Neuronal stem cell (in vitro differentiated cells): ENCODE data around the gene CUX1.
A peak's percentile ranks its signal among the peaks of the same experiment; 100 is the strongest.

Experiments used
- DNase-seq: peaks from one replicate; pipeline ENCODE4 v3.0.0-alpha.2; 2013; ENCODE audit warnings: low spot score
- H2AFZ ChIP-seq: one replicate; pipeline ENCODE4 v1.6.1; 2013; ENCODE audit warnings: mild to moderate bottlenecking, low read length, inconsistent platforms
- H2AK5ac ChIP-seq: 2 replicates; pipeline ENCODE4 v1.6.1; 2013; ENCODE audit warnings: low read depth, mild to moderate bottlenecking, inconsistent platforms, low read length, moderate library complexity, mixed read lengths
- H2BK120ac ChIP-seq: 2 replicates; pipeline ENCODE4 v1.6.1; 2013; ENCODE audit warnings: low read depth, mild to moderate bottlenecking, inconsistent platforms, low read length, moderate library complexity, mixed read lengths
- H2BK12ac ChIP-seq: one replicate; pipeline ENCODE4 v1.6.1; 2013; ENCODE audit warnings: low read length, inconsistent platforms
- H2BK15ac ChIP-seq: 2 replicates; pipeline ENCODE4 v1.6.1; 2013; ENCODE audit warnings: mild to moderate bottlenecking, low read length, inconsistent platforms, mixed read lengths
- H2BK5ac ChIP-seq: one replicate; pipeline ENCODE4 v1.6.1; 2013; ENCODE audit warnings: inconsistent platforms, mild to moderate bottlenecking, low read length, moderate library complexity
- H3K14ac ChIP-seq: one replicate; pipeline ENCODE4 v1.6.1; 2013; ENCODE audit warnings: low read length, inconsistent platforms
- H3K18ac ChIP-seq: 2 replicates; pipeline ENCODE4 v1.6.1; 2013; ENCODE audit warnings: low read length, inconsistent platforms
- H3K23ac ChIP-seq: 2 replicates; pipeline ENCODE4 v1.6.1; 2013; ENCODE audit warnings: low read depth, mild to moderate bottlenecking, mixed read lengths, low read length, inconsistent platforms; ENCODE audit not compliant: poor library complexity
- H3K27ac ChIP-seq: replicated peaks from 3 replicates; pipeline ENCODE4 v1.5.1; 2013; ENCODE audit warnings: low read length, inconsistent platforms
- H3K27me3 ChIP-seq, 3 experiments: 2 replicates each; pipeline ENCODE4 v1.6.1; 2013; ENCODE audit warnings: low read length in 3 of 3, mild to moderate bottlenecking in 2 of 3, inconsistent platforms in 1 of 3, low read depth in 1 of 3, mixed read lengths in 1 of 3, moderate library complexity in 1 of 3; ENCODE audit not compliant: control insufficient read depth in 3 of 3, insufficient read depth in 3 of 3
- H3K36me3 ChIP-seq, 2 donors: replicated peaks in 1 of 2; 2 replicates each; pipeline ENCODE4 v1.6.1; 2013; ENCODE audit warnings: low read length in 2 of 2; ENCODE audit not compliant: control insufficient read depth in 2 of 2, insufficient read depth in 2 of 2
- H3K4ac ChIP-seq: 2 replicates; pipeline ENCODE4 v1.6.1; 2013; ENCODE audit warnings: inconsistent platforms, mild to moderate bottlenecking, low read length, moderate library complexity
- H3K4me1 ChIP-seq, 2 donors: 1 replicate in 1 of 2; 2 replicates in 1 of 2; pipeline ENCODE4 v1.6.1; 2013; ENCODE audit warnings: low read length in 2 of 2, low read depth in 1 of 2; ENCODE audit not compliant: control insufficient read depth in 2 of 2, insufficient read depth in 1 of 2
- H3K4me2 ChIP-seq: one replicate; pipeline ENCODE4 v1.6.1; 2013; ENCODE audit warnings: mild to moderate bottlenecking, low read length, inconsistent platforms; ENCODE audit not compliant: insufficient read depth, poor library complexity, severe bottlenecking
- H3K4me3 ChIP-seq, 2 donors: 2 replicates each; pipeline ENCODE4 v1.5.1; 2013; ENCODE audit warnings: low read length in 2 of 2, mild to moderate bottlenecking in 2 of 2, inconsistent platforms in 1 of 2, moderate library complexity in 1 of 2
- H3K79me1 ChIP-seq: one replicate; pipeline ENCODE4 v1.6.1; 2013; ENCODE audit warnings: low read depth, mild to moderate bottlenecking, inconsistent platforms, low read length, moderate library complexity
- H3K9ac ChIP-seq: one replicate; pipeline ENCODE4 v1.6.1; 2013; ENCODE audit warnings: mild to moderate bottlenecking, low read depth, low read length, inconsistent platforms; ENCODE audit not compliant: poor library complexity
- H3K9me3 ChIP-seq, 2 donors: replicated peaks in 1 of 2; 2 replicates each; pipeline versions ENCODE3 to v1.6.1; 2013; ENCODE audit warnings: low read length in 2 of 2, mild to moderate bottlenecking in 2 of 2, inconsistent platforms in 1 of 2, low read depth in 1 of 2, mixed read lengths in 1 of 2, moderate library complexity in 1 of 2; ENCODE audit not compliant: control insufficient read depth in 2 of 2, insufficient read depth in 1 of 2
- H4K8ac ChIP-seq: one replicate; pipeline ENCODE4 v1.6.1; 2013; ENCODE audit warnings: low read depth, mild to moderate bottlenecking, inconsistent platforms, low read length, moderate library complexity
- H4K91ac ChIP-seq: one replicate; pipeline ENCODE4 v1.6.1; 2013; ENCODE audit warnings: low read length, low read depth, mild to moderate bottlenecking, inconsistent platforms; ENCODE audit not compliant: poor library complexity
- WGBS, 2 donors: extraction: QIAGEN DNeasy Blood & Tissue Kit; methylation state at CpG; one replicate each; pipeline ENCODE4 v1.1.7; 2013; ENCODE audit warnings: missing lambda C conversion rate in 2 of 2, mixed read lengths in 1 of 2; ENCODE audit not compliant: insufficient read length in 2 of 2, insufficient replicate concordance in 1 of 2; ENCODE audit errors: extremely low coverage in 2 of 2; 5-methylcytosine and 5-hydroxymethylcytosine counted together

Gene CUX1

GRCh38 chr7:101977249-101977648 lies 159.8 kb downstream of the CUX1 start:
- Histone ChIP-seq H2BK120ac (no peak overlapping the region), H2BK5ac (no peak overlapping the region), H3K9me3 (no peaks in the 10 kb centered on the region), H3K79me1 (peaks cover 13% of the 10 kb centered on the region), H3K4me1 (peaks cover 0 to 4% of the 10 kb centered on the region in 2 donors), H4K8ac (no peak overlapping the region), H2AFZ (no peak overlapping the region), H2BK12ac (no peak overlapping the region), H3K27me3 (no peaks in the 10 kb centered on the region), H3K14ac (no peak overlapping the region), H3K4ac (no peak overlapping the region), H4K91ac (no peak overlapping the region), H3K9ac (no peak overlapping the region), H3K36me3 (no peaks in the 10 kb centered on the region), H3K4me2 (no peak overlapping the region), H3K23ac (no peak overlapping the region), H2BK15ac (no peak overlapping the region), H3K18ac (no peak overlapping the region), H3K27ac (no peak overlapping the region), H3K4me3 (no peak overlapping the region), H2AK5ac (no peak overlapping the region)
- DNase-seq: no peak
- WGBS, 2 donors: no CpG with 5 or more reads among the region's 4 CpGs

- Histone ChIP-seq H3K23ac (peak overlapping the region; percentile 52), H4K91ac (no peak overlapping the region), H4K8ac (no peak overlapping the region), H3K4me2 (no peak overlapping the region), H2BK15ac (no peak overlapping the region), H2BK12ac (no peak overlapping the region), H3K36me3 (no peaks in the 10 kb centered on the region), H3K9me3 (peaks cover 4% of the 10 kb centered on the region in 2 donors), H3K27me3 (no peaks in the 10 kb centered on the region), H2BK120ac (no peak overlapping the region), H3K79me1 (peaks cover 13% of the 10 kb centered on the region), H3K4me3 (no peak overlapping the region), H3K4me1 (no peaks in the 10 kb centered on the region), H2AK5ac (no peak overlapping the region), H3K27ac (no peak overlapping the region), H2BK5ac (peak overlapping the region; percentile 75), H3K14ac (no peak overlapping the region), H3K4ac (no peak overlapping the region), H3K9ac (peak overlapping the region; percentile 74), H3K18ac (no peak overlapping the region), H2AFZ (no peak overlapping the region)
- DNase-seq: no peak
- WGBS, 2 donors: no CpG with 5 or more reads among the region's 10 CpGs
Measured at GRCh38 chr7:101978683-101979082, 161.3 kb downstream of the CUX1 start.

DNA sequence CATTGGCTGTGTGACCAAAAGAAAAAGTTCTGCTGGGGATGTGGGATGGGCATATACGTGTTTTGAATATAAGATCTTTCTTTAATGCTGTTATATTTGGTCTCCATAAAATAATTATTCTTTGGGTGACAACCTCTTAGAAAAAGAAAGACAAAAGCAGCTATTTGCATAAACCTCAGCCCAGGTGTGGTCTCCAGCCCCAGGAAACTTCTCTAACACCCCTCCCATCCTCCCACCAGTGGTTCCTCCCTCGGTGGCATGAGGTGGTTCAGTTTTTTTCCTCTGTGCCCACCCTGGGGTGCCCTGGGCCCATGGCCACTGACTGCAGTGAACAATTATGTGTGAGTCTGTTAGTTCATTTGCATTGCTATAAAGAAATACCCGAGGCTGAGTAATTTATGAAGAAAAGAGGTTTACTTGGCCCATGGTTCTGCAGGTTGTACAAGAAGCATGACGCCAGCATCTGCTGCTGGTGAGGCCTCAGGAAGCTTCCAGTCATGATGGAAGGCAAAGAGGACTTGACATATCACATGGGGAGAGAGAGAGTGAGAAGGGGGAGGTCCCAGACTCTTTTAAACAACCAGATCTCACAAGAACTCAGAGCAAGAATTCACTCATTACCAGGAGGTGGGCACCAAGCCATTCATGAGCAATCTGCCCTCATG lies 165.9 kb downstream of the CUX1 start:
- Histone ChIP-seq H3K9me3 (peaks cover 4% of the 10 kb centered on the region in 2 donors), H2AK5ac (no peak overlapping the region), H3K36me3 (no peaks in the 10 kb centered on the region), H4K8ac (no peak overlapping the region), H3K4me1 (peaks cover 10 to 17% of the 10 kb centered on the region in 2 donors), H2BK5ac (no peak overlapping the region), H3K23ac (no peak overlapping the region), H3K27me3 (no peaks in the 10 kb centered on the region), H3K14ac (no peak overlapping the region), H3K79me1 (peaks cover 14% of the 10 kb centered on the region), H3K4ac (no peak overlapping the region), H2BK120ac (no peak overlapping the region), H2AFZ (no peak overlapping the region), H3K4me2 (no peak overlapping the region), H3K27ac (no peak overlapping the region), H2BK15ac (no peak overlapping the region), H3K4me3 (no peak overlapping the region), H3K18ac (no peak overlapping the region), H2BK12ac (no peak overlapping the region), H3K9ac (no peak overlapping the region), H4K91ac (no peak overlapping the region)
- no peak for DNase-seq
- WGBS, 2 donors: no CpG with 5 or more reads among the region's 4 CpGs

GRCh38 chr7:101984133-101984879 lies 166.9 kb downstream of the CUX1 start:
- Histone ChIP-seq H2AK5ac (no peak overlapping the region), H4K8ac (no peak overlapping the region), H3K14ac (no peak overlapping the region), H3K9ac (no peak overlapping the region), H3K4ac (no peak overlapping the region), H3K23ac (no peak overlapping the region), H3K4me1 (peaks cover 10 to 17% of the 10 kb centered on the region in 2 donors), H2BK5ac (no peak overlapping the region), H3K27me3 (no peaks in the 10 kb centered on the region), H3K79me1 (peaks cover 7% of the 10 kb centered on the region), H2BK12ac (no peak overlapping the region), H2AFZ (no peak overlapping the region), H2BK15ac (no peak overlapping the region), H4K91ac (no peak overlapping the region), H3K9me3 (peaks cover 4% of the 10 kb centered on the region in 2 donors), H3K4me3 (no peak overlapping the region), H3K36me3 (no peaks in the 10 kb centered on the region), H3K4me2 (no peak overlapping the region), H3K18ac (no peak overlapping the region), H2BK120ac (no peak overlapping the region), H3K27ac (no peak overlapping the region)
- DNase-seq: no peak
- no CpG with 5 or more reads among the region's 18 CpGs for WGBS, 2 donors
